NOMO-1 treated with DMSO at 0.1 percent for 48 hours (cell line): ENCODE data around the gene APBB1IP.
A peak's percentile ranks its signal among the peaks of the same experiment; 100 is the strongest.
"Not testable (repeated sequence)": the region's sequence is repeated elsewhere in the genome, so short reads cannot be mapped to it uniquely, and the experiment has no call there.

ENCODE experiments used
- DNase-seq: peaks from one replicate; lab custom pipeline; 2025; ENCODE audit not compliant: unreplicated experiment; lab: John Stamatoyannopoulos, UW

APBB1IP gene

DNA sequence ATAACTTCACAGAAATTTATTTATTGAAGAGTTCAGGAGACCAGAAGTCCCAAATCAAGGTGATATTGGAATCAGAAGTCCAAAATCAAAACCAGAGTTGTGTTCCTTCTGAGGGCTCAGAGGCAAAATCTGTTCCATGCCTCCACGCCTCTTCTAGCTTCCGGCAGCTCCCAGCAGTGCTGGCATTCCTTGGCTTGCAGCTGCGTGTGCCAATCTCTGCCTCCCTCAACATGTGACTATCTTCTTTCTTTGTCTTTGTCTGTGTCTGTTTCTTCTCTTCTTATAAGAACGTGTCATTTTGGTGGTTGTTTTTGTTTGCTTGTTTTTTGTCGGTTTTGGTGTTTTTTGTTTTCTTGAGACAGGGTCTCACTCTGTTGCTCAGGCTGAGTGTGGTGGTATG is 116.1 kb downstream of the APBB1IP start:
- no peak for DNase-seq

GRCh38 chr10:26555719-26556368 is 117.7 kb downstream of the APBB1IP start:
- peak; percentile 87 for DNase-seq

- peak; percentile 44 for DNase-seq
These were observed 118.9 kb downstream of the APBB1IP start for GRCh38 chr10:26556748-26557640.

- no peak for DNase-seq
These were observed 119.5 kb downstream of the APBB1IP start for GRCh38 chr10:26557641-26558014.

DNA sequence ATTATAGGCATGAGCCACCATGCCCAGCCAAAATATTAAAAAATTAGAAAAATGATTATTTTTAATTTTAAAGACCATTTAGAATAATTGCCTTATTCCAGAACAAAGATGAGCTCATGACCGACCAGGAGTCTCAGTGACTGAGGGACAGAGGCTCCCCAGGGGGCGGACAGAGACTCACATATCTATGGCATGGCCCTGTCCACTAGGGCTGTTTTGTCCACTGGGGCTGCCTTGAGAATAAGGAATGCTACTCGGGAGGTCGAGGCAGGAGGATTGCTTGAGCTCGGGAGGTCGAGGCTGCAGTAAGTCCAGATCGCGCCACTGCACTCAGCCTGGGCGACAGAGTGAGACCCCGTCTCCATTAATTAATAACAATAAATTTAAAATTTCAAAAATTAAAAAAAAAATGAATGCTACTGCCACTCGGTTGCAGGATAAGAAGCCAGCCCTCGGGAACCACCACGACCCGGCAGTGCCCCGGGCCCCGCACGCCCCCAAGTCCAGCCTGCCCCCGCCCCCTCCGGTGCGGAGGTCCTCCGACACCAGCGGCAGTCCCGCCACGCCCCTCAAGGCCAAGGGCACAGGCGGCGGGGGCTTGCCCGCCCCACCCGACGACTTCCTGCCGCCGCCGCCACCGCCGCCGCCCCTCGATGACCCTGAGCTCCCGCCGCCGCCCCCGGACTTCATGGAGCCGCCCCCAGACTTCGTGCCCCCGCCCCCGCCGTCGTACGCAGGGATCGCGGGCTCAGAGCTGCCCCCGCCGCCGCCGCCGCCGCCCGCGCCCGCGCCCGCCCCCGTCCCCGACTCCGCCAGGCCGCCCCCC is 128.6 kb downstream of the APBB1IP start:
- DNase-seq: no peak

DNA sequence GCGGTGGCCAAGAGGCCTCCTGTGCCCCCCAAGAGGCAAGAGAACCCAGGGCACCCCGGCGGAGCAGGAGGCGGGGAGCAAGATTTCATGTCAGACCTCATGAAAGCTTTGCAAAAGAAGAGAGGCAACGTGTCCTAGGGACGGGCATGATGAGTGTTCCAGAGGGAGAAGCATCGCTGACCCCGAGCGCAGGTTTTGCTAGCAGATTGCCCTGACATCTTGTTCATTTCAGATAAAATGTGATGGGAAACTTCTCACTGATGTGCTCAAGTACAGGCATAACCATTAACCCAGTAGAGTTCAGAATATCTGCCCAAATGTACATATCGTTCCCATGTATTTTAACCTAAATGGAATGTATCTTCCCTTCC is 129.2 kb downstream of the APBB1IP start:
- no peak for DNase-seq

GRCh38 chr10:26571655-26572054 is 133.5 kb downstream of the APBB1IP start:
- DNase-seq: peak; percentile 58

- DNase-seq: no peak
These were observed 135.5 kb downstream of the APBB1IP start for GRCh38 chr10:26573674-26574073.

DNA sequence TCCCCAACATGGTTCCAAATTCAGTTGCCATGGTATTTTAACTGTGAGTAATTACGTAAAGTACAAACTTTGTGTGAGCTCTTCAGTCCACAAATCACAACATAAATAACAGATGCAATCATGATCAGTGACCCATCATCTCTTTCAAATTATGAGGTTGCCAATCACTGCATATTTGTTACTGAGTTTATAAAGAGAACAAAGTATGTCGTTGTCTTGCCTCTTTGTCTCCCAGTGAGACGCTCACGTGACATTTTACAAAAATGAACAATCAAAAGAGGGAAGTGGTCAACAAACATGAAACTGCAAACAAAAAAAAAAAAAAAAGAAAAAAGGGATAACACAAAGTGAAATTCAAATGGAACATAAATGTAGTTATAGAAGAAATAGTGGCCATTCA is 136.6 kb downstream of the APBB1IP start:
- DNase-seq: peak; percentile 83

DNA sequence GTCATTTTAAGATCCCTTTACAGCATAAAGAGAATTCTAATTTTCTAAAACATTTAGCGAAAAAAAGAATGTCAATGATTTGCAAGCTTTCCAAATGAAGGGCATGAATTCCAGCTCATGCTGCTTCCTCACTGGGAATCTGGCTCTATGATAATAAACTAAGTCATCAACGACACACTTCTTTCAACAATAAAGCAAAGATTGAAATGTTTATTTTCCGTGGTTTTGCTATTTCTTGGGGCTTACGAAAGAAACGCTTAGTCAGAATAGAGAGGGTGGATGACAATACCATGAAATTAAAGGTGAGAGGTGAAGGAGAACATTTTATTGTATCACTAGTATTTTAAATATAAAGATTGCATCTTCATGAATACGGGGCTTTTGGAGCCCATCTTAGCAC is 140.2 kb downstream of the APBB1IP start:
- DNase-seq: not testable (repeated sequence)

GRCh38 chr10:26579256-26580063 is 141.3 kb downstream of the APBB1IP start:
- no peak for DNase-seq

GRCh38 chr10:26586211-26586610 is 148.1 kb downstream of the APBB1IP start:
- no peak for DNase-seq

DNA sequence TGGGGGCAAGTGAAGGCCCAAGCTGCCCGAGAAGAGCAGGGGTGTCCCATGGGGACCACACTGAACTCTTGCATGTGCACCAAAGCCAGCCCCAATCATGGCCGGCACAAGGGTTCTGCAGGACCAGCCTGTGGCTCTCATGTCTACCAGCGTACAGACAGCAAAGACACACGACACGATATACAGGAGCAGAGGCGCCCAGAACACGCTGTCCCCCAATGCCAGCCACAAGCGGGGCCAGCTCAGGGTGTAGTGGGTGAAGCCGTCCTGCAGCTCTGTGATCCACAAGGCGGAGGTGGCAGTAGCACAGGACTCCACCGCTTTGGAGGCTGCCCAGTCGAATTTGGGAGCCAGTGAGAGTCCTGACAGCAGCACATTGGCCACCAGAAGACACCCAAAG is 150.5 kb downstream of the APBB1IP start:
- no peak for DNase-seq

DNA sequence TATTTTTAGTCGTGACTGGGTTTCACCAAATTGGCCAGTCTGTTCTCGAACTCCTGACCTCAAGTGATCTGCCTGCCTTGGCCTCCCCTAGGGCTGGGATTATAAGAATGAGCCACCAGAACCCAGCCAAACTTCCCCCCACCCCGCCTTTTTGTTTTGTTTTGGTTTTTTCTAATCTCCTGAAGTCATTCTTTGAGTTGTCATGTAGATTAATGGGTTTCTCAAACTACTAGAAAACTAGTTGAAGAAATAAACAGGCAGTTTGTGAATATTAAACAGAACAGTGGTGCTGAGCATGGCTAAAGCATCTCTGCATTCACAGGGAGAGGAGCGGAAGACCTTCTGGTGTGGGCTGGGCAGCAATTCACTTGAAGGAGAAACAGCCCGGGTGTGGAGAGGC is 151.7 kb downstream of the APBB1IP start:
- DNase-seq: not testable (repeated sequence)

DNA sequence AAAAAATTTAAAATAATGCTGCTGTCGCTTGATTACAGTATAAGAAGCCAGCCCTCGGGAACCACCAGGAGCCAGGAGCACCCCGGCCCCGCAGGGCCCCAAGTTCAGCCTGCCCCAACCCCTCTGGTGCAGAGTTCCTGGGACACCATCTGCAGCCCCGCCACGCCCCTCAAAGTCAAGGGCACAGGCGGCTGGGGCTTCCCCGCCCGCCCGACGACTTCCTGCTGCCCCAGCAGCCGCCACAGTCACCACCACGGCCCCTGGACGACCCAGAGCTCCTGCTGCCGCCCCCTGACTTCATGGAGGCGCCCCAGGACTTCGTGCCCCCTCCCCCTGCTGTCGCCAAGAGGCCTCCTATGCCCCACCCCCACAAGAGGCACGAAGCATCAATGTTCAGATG is 155.8 kb downstream of the APBB1IP start:
- no peak for DNase-seq

DNA sequence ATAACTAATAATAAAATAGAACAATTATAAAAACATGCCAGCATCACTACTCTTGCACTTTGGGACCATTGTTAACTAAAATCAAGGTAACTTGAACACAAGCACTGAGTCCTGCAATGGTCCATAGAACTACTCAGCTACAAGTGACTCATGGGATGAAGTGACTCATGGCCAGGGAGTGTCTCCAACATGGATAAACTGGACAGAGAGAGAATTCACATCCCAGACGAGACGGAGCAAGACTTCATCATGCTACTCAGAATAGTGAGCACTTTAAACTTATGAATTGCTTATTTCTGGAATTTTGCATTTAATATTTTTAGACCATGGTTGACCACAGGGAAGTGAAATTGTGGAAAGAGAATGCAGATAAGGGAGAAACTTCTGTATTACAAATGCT is 165.1 kb downstream of the APBB1IP start:
- not testable (repeated sequence) for DNase-seq

GRCh38 chr10:26604320-26605093 is 166.4 kb downstream of the APBB1IP start:
- not testable (repeated sequence) for DNase-seq

DNA sequence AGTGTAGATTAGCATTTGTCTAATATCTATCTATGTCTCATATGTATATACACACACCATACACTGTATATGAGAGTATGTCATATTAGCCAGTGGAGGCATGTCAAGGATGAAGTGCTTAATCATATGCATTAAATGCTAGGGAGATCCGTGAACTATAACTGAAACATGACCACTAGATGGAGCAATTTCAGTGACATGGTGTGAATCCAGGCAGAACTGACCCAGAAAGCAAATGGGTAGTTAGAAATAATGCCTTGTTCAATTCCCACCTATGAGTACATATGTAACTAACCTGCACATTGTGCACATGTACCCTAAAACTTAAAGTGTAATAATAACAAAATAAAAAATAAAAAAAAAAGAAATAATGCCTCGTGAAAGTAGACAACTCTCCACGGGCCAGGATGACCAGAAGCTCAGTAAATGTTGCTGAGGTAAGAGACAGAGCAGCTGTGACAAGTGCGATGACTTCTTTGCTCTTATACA is 168.3 kb downstream of the APBB1IP start:
- DNase-seq: peak; percentile 3

DNA sequence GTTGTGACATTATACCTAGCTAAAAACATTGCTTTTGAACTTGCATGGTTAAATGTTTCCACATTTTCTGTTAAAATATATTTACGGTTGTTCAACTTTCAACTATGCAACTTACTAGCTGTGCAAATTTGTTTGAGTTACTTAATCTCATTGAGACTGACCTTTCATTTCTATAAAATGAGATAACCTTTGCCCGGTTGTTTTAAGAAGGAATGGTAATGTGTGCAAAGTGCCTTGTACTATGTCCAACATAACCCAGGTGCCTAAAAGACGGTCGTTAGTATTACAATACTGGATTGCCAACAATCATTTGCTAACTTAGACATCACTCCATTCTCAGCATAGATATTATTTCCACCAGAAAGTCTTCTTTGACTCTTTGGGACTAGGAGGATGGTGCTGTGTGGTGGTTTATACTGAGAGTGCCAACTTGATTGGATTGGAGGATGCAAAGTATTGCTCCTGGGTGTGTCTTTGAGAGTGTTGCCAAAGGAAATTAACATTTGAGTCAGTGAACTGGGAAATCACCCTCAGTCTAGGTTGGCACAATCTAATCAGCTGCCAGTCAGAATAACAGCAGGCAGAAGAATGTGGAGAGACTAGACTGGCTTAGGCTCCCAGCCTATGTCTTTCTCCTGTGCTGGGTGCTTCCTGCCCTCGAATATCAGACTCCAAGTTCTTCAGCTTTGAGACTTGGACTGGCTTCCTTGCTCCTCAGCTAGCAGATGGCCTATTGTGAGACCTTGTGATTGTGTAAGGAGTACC is 174.2 kb downstream of the APBB1IP start:
- DNase-seq: no peak
